DOHH2 (cell line): ENCODE results near the gene DLK1.

ENCODE experiments used
- H3F3A ChIP-seq: fragments of 200-600 bp; sonication (generic), shearing (Covaris generic); 2 replicates; pipeline ENCODE4 v1.6.0; 2016; ENCODE audit warnings: antibody characterized with exemption, mild to moderate bottlenecking; ENCODE audit not compliant: control insufficient read depth, insufficient read depth
- H3K27ac ChIP-seq: fragments of 200-600 bp; sonication (generic); 2 replicates; pipeline ENCODE4 v1.5.1; 2014; ENCODE audit warnings: low read depth, mild to moderate bottlenecking, low read length, moderate library complexity
- H3K27me3 ChIP-seq: fragments of 200-600 bp; sonication (generic); 2 replicates; pipeline ENCODE4 v1.6.1; 2014; ENCODE audit warnings: mild to moderate bottlenecking, low read length, mixed read lengths; ENCODE audit not compliant: control insufficient read depth
- H3K36me3 ChIP-seq: fragments of 200-600 bp; sonication (generic); 2 replicates; pipeline ENCODE4 v1.6.1; 2014; ENCODE audit warnings: mild to moderate bottlenecking, low read length, moderate library complexity, mixed read lengths; ENCODE audit not compliant: control insufficient read depth
- H3K4me1 ChIP-seq: fragments of 200-600 bp; sonication (generic); 2 replicates; pipeline ENCODE4 v1.6.1; 2014; ENCODE audit warnings: mild to moderate bottlenecking, low read length, mixed read lengths; ENCODE audit not compliant: control insufficient read depth
- H3K4me2 ChIP-seq: fragments of 200-600 bp; sonication (generic); 2 replicates; pipeline ENCODE4 v1.6.0; 2014; ENCODE audit warnings: mild to moderate bottlenecking, low read length, moderate library complexity
- H3K4me3 ChIP-seq: fragments of 200-600 bp; sonication (generic); 2 replicates; pipeline ENCODE4 v1.5.1; 2014; ENCODE audit warnings: mild to moderate bottlenecking, low read length, mixed read lengths
- H3K79me2 ChIP-seq: fragments of 200-600 bp; sonication (generic); 2 replicates; pipeline ENCODE4 v1.6.1; 2014; ENCODE audit warnings: mild to moderate bottlenecking, low read length, mixed read lengths; ENCODE audit not compliant: control insufficient read depth
- H3K9me2 ChIP-seq: fragments of 200-600 bp; sonication (generic); replicated peaks from 2 replicates; pipeline ENCODE4 v1.6.1; 2014; ENCODE audit warnings: mild to moderate bottlenecking, low read length, mixed read lengths; ENCODE audit not compliant: control insufficient read depth
- H3K9me3 ChIP-seq: fragments of 200-600 bp; sonication (generic); 2 replicates; pipeline ENCODE4 v1.6.1; 2014; ENCODE audit warnings: antibody characterized with exemption, low read length, mixed read lengths; ENCODE audit not compliant: control insufficient read depth, insufficient read depth
- H4K20me1 ChIP-seq: fragments of 200-600 bp; sonication (generic); 2 replicates; pipeline ENCODE4 v1.6.0; 2014; ENCODE audit warnings: low read depth, mild to moderate bottlenecking, antibody characterized with exemption, low read length, moderate library complexity; ENCODE audit not compliant: control insufficient read depth, insufficient read depth
- EZH2phosphoT487 ChIP-seq: fragments of 200-600 bp; sonication (generic); IDR thresholded peaks from 2 replicates; pipeline ENCODE4 v1.6.1; 2017; ENCODE audit warnings: borderline replicate concordance, mild to moderate bottlenecking, antibody characterized with exemption, low read length, moderate library complexity, mixed read lengths
- TF ChIP-seq, protein P1 (sequence below): fragments of 200-600 bp; sonication (generic); IDR thresholded peaks from one replicate; pipeline ENCODE4 v1.5.1; 2014; ENCODE audit warnings: antibody characterized with exemption, mild to moderate bottlenecking, low read depth, low read length; ENCODE audit not compliant: poor library complexity, severe bottlenecking

Gene DLK1

DNA sequence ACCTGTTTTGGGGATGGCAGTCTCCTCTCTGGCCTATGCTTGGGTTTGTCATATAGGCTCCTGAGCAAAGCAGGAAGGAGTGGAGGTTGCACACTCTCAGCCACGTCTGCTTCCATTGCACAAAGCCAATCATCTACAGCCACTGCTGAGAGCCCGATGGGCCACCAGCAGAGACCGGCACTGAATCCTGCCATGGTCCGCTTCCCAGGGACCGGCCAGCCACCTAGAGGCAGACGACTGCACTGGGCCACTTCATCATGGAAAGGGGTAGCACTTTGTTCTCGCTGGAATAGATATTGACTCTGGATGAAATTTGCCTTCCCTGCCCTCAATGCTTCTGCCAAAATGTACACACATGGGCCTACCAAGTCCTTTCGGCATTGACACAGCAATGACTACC, 22.3 kb downstream of the DLK1 start:
- Histone ChIP-seq H3F3A (no peaks in the 10 kb centered on the region), H3K4me1 (no peaks in the 10 kb centered on the region), H3K9me2 (no peaks in the 10 kb centered on the region), H3K79me2 (no peaks in the 10 kb centered on the region), H3K9me3 (no peaks in the 10 kb centered on the region), H3K36me3 (no peaks in the 10 kb centered on the region), H3K27ac (no peak overlapping the region), H3K4me3 (no peak overlapping the region), H3K27me3 (0 out of 2 replicates have a peak, but pooled peaks cover 3% of the 10 kb centered on the region), H4K20me1 (no peaks in the 10 kb centered on the region), H3K4me2 (no peak overlapping the region)
- no peak for TF ChIP-seq EZH2phosphoT487
- TF ChIP-seq, protein P1, sequence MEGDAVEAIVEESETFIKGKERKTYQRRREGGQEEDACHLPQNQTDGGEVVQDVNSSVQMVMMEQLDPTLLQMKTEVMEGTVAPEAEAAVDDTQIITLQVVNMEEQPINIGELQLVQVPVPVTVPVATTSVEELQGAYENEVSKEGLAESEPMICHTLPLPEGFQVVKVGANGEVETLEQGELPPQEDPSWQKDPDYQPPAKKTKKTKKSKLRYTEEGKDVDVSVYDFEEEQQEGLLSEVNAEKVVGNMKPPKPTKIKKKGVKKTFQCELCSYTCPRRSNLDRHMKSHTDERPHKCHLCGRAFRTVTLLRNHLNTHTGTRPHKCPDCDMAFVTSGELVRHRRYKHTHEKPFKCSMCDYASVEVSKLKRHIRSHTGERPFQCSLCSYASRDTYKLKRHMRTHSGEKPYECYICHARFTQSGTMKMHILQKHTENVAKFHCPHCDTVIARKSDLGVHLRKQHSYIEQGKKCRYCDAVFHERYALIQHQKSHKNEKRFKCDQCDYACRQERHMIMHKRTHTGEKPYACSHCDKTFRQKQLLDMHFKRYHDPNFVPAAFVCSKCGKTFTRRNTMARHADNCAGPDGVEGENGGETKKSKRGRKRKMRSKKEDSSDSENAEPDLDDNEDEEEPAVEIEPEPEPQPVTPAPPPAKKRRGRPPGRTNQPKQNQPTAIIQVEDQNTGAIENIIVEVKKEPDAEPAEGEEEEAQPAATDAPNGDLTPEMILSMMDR = no peak

DNA sequence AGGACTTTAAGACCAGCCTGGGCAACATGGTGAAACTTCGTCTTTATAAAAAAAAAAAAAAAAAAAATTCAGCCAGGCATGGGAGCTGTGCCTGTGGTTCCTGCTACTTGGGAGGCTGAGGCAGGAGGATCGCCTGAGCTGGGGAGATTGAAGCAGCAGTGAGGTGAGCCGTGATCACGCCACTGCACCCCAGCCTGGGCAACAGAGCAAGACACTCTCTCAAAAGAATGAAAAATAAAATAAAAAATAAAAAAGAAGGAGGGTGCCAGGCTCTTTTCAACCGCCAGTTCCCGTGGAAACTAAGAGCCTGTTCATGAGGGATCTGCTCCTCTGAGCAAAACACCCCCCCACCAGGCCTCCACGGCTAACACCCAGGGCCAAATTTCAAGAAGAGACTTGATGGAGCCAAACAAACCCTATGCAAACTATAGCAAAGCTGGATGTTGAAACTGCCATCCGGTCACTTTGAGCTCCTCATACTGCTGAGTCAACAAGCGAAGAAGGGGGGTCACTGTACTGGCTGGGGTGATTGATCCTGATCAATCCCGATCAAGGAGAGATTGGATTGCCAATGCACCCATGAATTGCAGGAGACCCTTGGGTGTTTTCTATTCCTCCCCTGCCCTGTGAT, 23.4 kb downstream of the DLK1 start:
- Histone ChIP-seq H3K4me1 (no peaks in the 10 kb centered on the region), H3K27me3 (peaks cover 11% of the 10 kb centered on the region; the same call in 1 of the 2 replicates), H3K36me3 (no peaks in the 10 kb centered on the region), H3K4me2 (no peak overlapping the region), H3K79me2 (no peaks in the 10 kb centered on the region), H3K4me3 (no peak overlapping the region), H3K27ac (no peak overlapping the region), H3K9me2 (no peaks in the 10 kb centered on the region), H3K9me3 (no peaks in the 10 kb centered on the region), H4K20me1 (no peaks in the 10 kb centered on the region), H3F3A (no peaks in the 10 kb centered on the region)
- no peak for TF ChIP-seq EZH2phosphoT487
- TF ChIP-seq, protein P1 = no peak

DNA sequence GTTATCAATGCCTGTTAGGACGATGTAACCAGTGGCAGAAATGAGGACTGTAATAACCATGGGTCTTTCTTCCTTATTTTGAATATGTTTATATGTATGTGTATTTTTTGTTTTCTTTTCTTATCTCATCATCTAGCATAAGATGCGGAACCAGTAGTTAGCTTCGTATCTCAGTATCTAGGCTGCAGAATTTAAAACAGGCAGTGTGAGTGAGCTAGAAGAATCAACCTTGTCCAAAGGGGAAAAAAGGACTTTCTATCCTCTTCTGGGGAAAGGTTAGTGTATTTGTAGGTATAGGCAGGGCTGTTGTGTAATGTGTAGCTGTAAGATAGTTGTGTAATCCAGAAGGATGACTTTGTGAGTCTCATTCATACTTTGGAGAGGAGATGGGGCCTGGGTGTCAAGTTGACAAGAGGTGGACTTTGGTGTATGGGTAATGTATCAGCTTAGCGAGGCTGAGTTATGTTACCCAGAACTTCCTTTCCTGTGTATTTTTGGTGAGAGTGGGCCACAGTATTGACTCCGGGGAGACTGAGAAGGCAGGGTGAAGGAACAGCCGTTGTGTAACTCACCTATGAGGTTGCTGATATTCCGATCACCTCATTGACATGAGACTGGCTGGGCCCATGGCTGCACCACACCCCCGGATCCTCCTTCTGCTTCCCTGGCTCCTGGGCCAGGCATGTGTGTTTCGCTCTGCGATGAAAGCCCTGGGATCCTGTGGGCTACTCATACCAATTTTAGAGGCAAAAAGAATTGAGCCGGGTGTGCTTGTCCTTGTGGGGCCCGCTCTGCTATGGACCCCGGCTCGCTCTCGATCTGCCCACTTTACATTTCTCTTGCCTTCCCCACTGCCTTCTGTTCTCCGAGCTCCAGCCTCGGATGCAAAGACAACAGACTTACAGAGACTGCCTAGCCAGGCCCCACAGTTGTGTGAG, 24.3 kb downstream of the DLK1 start:
- TF ChIP-seq EZH2phosphoT487 = no peak
- TF ChIP-seq, protein P1 = no peak
- Histone ChIP-seq H3K4me1 (no peaks in the 10 kb centered on the region), H3K4me3 (no peak overlapping the region), H3K9me2 (no peaks in the 10 kb centered on the region), H3K27me3 (peaks cover 16% of the 10 kb centered on the region; the same call in 1 of the 2 replicates), H3K79me2 (no peaks in the 10 kb centered on the region), H4K20me1 (no peaks in the 10 kb centered on the region), H3K27ac (no peak overlapping the region), H3K36me3 (no peaks in the 10 kb centered on the region), H3K9me3 (no peaks in the 10 kb centered on the region), H3F3A (no peaks in the 10 kb centered on the region), H3K4me2 (no peak overlapping the region)
